Non-pigmented ciliary epithelial cell (primary cell): ENCODE data around the gene CAPN13.

Source experiments
- DNase-seq: peaks from one replicate; pipeline ENCODE4 v3.0.0-alpha.2; 2010; ENCODE audit warnings: low read depth

The CAPN13 gene

DNA sequence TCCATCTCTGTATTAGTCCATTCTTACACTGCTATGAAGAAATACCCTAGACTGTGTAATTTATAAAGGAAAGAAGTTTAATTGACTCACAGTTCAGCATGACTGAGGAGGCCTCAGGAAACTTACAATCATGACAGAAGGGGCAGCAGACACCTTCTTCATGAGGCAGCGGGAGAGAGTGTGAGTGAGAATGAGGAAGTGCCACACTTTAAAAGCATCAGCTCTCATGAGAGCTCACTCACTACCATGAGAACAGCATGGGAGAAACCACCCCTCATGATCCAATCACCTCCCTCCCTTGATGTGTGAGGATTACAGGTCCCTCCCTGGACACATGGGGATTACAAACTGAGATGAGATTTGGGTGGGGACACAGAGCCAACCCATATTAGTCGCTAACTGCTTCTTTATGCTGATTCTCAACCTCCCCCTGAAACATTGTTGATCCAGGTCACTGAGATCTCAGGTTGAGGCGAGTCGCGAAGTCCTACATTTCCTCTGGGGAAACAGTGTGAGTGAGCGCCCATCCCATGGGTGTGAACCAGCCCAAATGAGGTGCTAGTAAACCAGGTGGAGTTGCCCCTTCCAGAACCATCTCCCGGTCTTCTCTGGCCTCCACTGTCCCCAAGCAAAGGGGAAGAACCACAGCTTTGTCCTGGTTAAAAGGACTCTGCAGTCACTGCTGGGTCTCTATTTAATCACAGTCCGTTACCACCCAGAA is 123.8 kb downstream of the CAPN13 start:
- no peak for DNase-seq

GRCh38 chr2:30681022-30681421 is 126.2 kb downstream of the CAPN13 start:
- DNase-seq: no peak

DNA sequence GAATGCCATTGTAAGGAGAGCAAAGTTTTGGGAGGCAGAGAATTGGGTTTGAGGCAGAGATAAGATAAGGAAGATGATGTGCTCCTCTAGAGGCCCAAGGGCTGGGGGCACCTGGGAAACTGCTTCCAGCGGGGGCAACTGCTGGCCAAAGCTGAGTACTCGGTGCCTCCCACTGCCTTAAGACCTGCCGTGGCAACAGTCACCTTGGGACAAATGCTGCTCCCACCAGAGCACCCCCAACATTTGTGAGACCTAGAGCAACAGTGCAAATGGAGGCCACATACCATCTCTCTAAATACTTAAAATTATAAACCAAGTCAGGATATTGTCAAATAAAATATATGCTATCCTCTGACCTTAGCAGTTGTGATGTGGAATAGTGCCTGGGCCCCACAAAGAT is 127.1 kb downstream of the CAPN13 start:
- DNase-seq: no peak

GRCh38 chr2:30679426-30680088 is 127.7 kb downstream of the CAPN13 start:
- DNase-seq: no peak

DNA sequence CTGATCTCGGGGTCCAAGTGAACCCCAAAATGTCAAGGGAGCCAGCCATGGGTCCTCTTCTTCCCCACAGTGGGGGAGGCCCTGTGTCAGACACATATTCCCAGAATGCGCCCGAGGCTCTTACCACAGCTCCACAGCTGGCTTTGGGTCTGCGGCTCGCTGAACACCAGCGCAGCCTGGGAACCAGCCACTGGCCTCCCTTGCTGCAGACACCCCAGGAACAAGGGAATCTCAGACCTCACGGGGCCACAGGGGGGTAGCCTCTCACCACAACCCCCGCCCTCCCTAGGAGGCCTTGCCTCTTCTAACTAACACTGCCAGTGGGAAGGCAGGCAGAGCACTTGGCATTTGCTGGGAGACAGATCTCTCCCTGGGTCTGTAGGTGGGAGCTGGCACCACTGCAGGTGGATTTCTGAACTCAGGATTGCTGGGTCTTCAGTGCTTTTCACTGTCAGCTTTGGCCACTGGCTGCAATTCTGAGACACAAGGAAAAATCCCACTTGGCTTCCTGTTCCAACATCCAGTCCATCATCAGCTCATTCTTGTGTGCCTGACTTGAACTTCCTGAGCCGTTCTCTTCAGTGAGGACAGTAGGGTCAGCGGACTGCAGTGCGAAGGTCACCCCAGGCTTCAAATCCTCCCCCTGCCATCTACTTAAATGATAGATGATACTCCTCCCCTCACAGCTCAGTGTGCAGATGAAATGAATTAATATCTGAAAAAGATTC is 128.7 kb downstream of the CAPN13 start:
- no peak for DNase-seq

DNA sequence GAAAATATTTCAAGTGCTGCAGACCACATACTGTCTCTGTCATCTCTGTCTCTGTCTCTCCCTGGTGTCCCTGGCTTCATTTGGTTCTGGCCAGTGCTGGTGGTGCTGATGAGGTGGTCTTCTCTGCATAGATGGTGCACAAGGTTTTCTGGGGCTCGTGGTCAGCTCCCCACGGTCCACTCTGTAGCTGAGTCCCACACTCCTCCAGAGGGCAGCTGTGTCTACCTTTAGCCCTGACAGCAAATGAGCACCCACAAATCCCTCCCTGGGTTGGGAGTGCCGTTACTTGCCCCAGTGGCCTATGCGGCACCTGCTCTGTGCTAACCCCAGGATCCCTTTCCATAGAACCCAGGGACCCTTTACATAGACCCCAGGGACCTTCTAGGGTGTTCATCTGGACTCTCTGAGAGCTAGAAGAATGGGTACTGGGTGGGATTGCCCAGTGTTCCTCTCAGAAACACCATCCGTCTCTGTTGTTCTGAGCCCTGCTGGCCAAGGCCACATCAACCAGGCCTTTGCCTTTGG is 129.3 kb downstream of the CAPN13 start:
- no peak for DNase-seq

DNA sequence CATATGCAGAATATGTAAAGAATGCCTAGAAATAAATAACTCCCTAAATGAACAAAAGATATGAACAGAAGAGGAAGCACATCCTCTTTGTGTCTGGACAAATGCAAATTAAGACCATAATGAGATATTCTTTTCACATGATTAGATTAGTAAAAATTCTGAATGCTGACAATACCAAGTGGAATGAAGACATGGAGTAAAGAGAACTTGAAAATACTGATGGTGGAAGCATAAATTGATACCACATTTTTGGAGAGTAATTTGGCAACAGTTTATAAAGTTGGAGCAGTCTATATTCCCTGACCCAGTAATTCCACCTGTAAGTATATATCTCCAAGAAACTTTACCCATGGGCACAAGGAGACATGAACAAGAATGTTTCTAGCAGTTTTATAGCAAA is 130.0 kb downstream of the CAPN13 start:
- DNase-seq: no peak

- no peak for DNase-seq
Observed at GRCh38 chr2:30675758-30676157, 131.5 kb downstream of the CAPN13 start.

DNA sequence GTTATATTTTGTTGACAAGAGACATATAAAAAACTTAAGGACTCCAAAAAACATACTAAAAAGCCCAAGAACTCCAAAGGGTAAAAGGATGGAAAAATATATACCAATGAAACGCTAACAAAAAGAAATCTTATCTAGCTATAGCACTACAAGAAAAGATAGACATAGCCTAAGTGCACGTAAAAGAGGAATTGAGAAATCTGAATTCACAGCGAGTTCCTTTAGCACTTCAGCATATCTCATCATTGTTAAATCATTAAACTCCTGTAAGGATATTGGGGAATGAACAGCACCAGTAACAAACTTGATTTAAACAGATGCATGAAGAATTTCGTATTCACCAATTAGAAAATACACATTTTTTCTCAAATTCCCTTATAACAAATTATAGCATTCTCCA is 134.1 kb downstream of the CAPN13 start:
- DNase-seq: no peak
